HL-60 (cell line): ENCODE results near the gene FHAD1.

ENCODE experiments used
- CTCF ChIP-seq: IDR thresholded peaks from one replicate; pipeline ENCODE4 v1.5.1; 2011; ENCODE audit warnings: low read length, control low read depth, inconsistent platforms; ENCODE audit not compliant: insufficient read depth
- POLR2AphosphoS5 ChIP-seq: IDR thresholded peaks from 2 replicates; pipeline ENCODE4 v1.6.1; 2012; ENCODE audit warnings: low read depth
- REST ChIP-seq: IDR thresholded peaks from 2 replicates; pipeline ENCODE4 v1.6.1; 2012; ENCODE audit warnings: low read depth; ENCODE audit not compliant: insufficient replicate concordance

GRCh38 chr1:15309687-15310086 lies 62.7 kb downstream of the FHAD1 start:
- TF ChIP-seq CTCF (no peak), REST (no peak), POLR2AphosphoS5 (no peak)
